CD14-positive monocyte (primary cell): ENCODE data around the gene WTAP. TPM values are rescaled to one million over a fixed set of nuclear protein-coding genes. Genes with fewer than 3 reads are reported as not detected.

Source experiments
- DNase-seq, 3 donors: peaks; one replicate each; pipeline ENCODE4 v3.0.0-alpha.2; 2011 to 2022
- H2AFZ ChIP-seq: 2 replicates; pipeline ENCODE4 v1.6.0; 2012; ENCODE audit warnings: mild to moderate bottlenecking, low read depth, low read length, inconsistent platforms; ENCODE audit not compliant: insufficient read depth, poor library complexity, severe bottlenecking
- H3K27ac ChIP-seq, 2 donors: 1 replicate in 1 of 2; 2 replicates in 1 of 2; pipeline ENCODE4 v1.5.1; 2012 to 2013; ENCODE audit warnings: low read length in 2 of 2, control low read depth in 1 of 2, inconsistent platforms in 1 of 2, low read depth in 1 of 2, mild to moderate bottlenecking in 1 of 2
- H3K27me3 ChIP-seq, 2 donors: one replicate each; pipeline versions ENCODE4 v1.6.0 to v1.6.1; 2011 to 2013; ENCODE audit warnings: low read length in 2 of 2; ENCODE audit not compliant: control insufficient read depth in 2 of 2, insufficient read depth in 2 of 2
- H3K36me3 ChIP-seq, 2 donors: replicated peaks in 1 of 2; 1 replicate in 1 of 2; 2 replicates in 1 of 2; pipeline versions ENCODE4 v1.5.1 to v1.6.1; 2012 to 2013; ENCODE audit warnings: low read length in 2 of 2, control low read depth in 1 of 2, inconsistent platforms in 1 of 2, mild to moderate bottlenecking in 1 of 2; ENCODE audit not compliant: insufficient read depth in 2 of 2, control insufficient read depth in 1 of 2
- H3K4me1 ChIP-seq, 2 donors: 1 replicate in 1 of 2; 2 replicates in 1 of 2; pipeline versions ENCODE4 v1.5.1 to v1.6.1; 2012 to 2013; ENCODE audit warnings: low read length in 2 of 2, control low read depth in 1 of 2, inconsistent platforms in 1 of 2, mild to moderate bottlenecking in 1 of 2, moderate library complexity in 1 of 2; ENCODE audit not compliant: insufficient read depth in 2 of 2, control insufficient read depth in 1 of 2
- H3K4me2 ChIP-seq: replicated peaks from 2 replicates; pipeline ENCODE3; 2012; ENCODE audit warnings: low read length, moderate library complexity, mild to moderate bottlenecking; ENCODE audit not compliant: poor library complexity, severe bottlenecking; ENCODE audit errors: extremely low read depth
- H3K4me3 ChIP-seq, 3 experiments: fragments of 200-600 bp in 1 of 3; sonication (generic) in 1 of 3; replicated peaks in 1 of 3; 1 replicate in 2 of 3; 2 replicates in 1 of 3; pipeline ENCODE4 v1.5.1; 2011 to 2013; ENCODE audit warnings: low read length in 3 of 3, mild to moderate bottlenecking in 3 of 3, control low read depth in 2 of 3, low read depth in 2 of 3, inconsistent platforms in 1 of 3, moderate library complexity in 1 of 3
- H3K79me2 ChIP-seq: 2 replicates; pipeline ENCODE4 v1.6.0; 2012; ENCODE audit warnings: mild to moderate bottlenecking, control low read depth, inconsistent platforms, low read length, moderate library complexity; ENCODE audit not compliant: insufficient read depth
- H3K9ac ChIP-seq: 2 replicates; pipeline ENCODE4 v1.6.0; 2017; ENCODE audit warnings: low read length, mild to moderate bottlenecking; ENCODE audit not compliant: insufficient read depth, poor library complexity, severe bottlenecking
- H3K9me3 ChIP-seq, 2 donors: replicated peaks in 1 of 2; 1 replicate in 1 of 2; 2 replicates in 1 of 2; pipeline versions ENCODE4 v1.5.1 to v1.6.1; 2012 to 2013; ENCODE audit warnings: low read length in 2 of 2, control low read depth in 1 of 2; ENCODE audit not compliant: control insufficient read depth in 1 of 2, insufficient read depth in 1 of 2
- H4K20me1 ChIP-seq: 2 replicates; pipeline ENCODE4 v1.6.0; 2012; ENCODE audit warnings: mild to moderate bottlenecking, low read length, control low read depth, moderate library complexity; ENCODE audit not compliant: insufficient read depth
- H3K27ac Mint-ChIP-seq, 7 donors: one replicate each; pipeline ENCODE4 v1.8.0; 2020; ENCODE audit warnings: mild to moderate bottlenecking in 7 of 7, mixed read lengths in 7 of 7, moderate library complexity in 6 of 7, inconsistent platforms in 2 of 7
- H3K27me3 Mint-ChIP-seq, 3 donors: one replicate each; pipeline ENCODE4 v1.8.0; 2021 to 2022; ENCODE audit warnings: low read depth in 3 of 3, mild to moderate bottlenecking in 3 of 3, mixed read lengths in 3 of 3, moderate library complexity in 3 of 3, inconsistent platforms in 1 of 3
- H3K36me3 Mint-ChIP-seq, 2 donors: one replicate each; pipeline ENCODE4 v1.8.0; 2020; ENCODE audit warnings: mixed read lengths in 2 of 2, inconsistent platforms in 1 of 2, mild to moderate bottlenecking in 1 of 2
- H3K4me1 Mint-ChIP-seq: one replicate; pipeline ENCODE4 v1.8.0; 2020; ENCODE audit warnings: mild to moderate bottlenecking, mixed read lengths
- H3K4me3 Mint-ChIP-seq, 2 donors: one replicate each; pipeline ENCODE4 v1.8.0; 2020; ENCODE audit warnings: mild to moderate bottlenecking in 2 of 2, mixed read lengths in 2 of 2, moderate library complexity in 1 of 2
- H3K9me3 Mint-ChIP-seq, 7 donors: one replicate each; pipeline ENCODE4 v1.8.0; 2020 to 2022; ENCODE audit warnings: mixed read lengths in 7 of 7, mild to moderate bottlenecking in 6 of 7, moderate library complexity in 6 of 7, inconsistent platforms in 2 of 7
- WGBS: methylation state at CpG from one replicate; pipeline ENCODE4 v1.1.5; 2013; ENCODE audit warnings: missing lambda C conversion rate; ENCODE audit not compliant: insufficient coverage; 5-methylcytosine and 5-hydroxymethylcytosine counted together
- intact Hi-C, 2 donors: fragments of 100-400 bp; cut with micrococcal nuclease; formaldehyde crosslinking; loops; one replicate each; pipeline versions ENCODE4 v1.15.0 to v1.15.1; 2023
- polyA plus RNA-seq, 3 donors: library from polyadenylated mRNA; depleted of rRNA in 1 of 3; unstranded in 2 of 3; stranded (reverse) in 1 of 3; fragments of 300-500 nt in 2 of 3; fragments of >200 nt in 1 of 3; fragmentation: Illumina TruSeq in 2 of 3; gene quantifications; 1 replicate in 2 of 3; 2 replicates in 1 of 3; pipeline ENCODE4 v1.2.3, GENCODE V29; 2012 to 2021
- TF ChIP-seq, protein P1 (sequence below): fragments of 200-600 bp; IDR thresholded peaks from one replicate; pipeline ENCODE4 v1.8.0; 2022; ENCODE audit warnings: antibody characterized with exemption, mild to moderate bottlenecking

WTAP gene
- polyA plus RNA-seq, 3 donors, result 50.8 to 95.9 (median 94.7) TPM

- Mint-ChIP-seq H3K27me3 (no peaks in the 10 kb centered on the region), H3K36me3 (peaks cover 29 to 34% of the 10 kb centered on the region in 2 donors), H3K4me1 (peaks cover 19% of the 10 kb centered on the region), H3K4me3 (no peak overlapping the region), H3K9me3 (peaks cover 0 to 3% (median 1%) of the 10 kb centered on the region in 7 donors), H3K27ac (peak overlapping the region in 4 of 7 donors; percentile 24 to 78 (median 51))
- no CpG with 5 or more reads among the region's 8 CpGs for WGBS
- DNase-seq, result peak in 2 of 3 donors; percentile 10 to 35
- no peaks in the 10 kb centered on the region for H4K20me1 ChIP-seq
- peaks cover 18 to 21% of the 10 kb centered on the region in 2 donors for H3K4me1 ChIP-seq
- peak overlapping the region; percentile 46 for H2AFZ ChIP-seq
- H3K9me3 ChIP-seq, result no peaks in the 10 kb centered on the region
- H3K27me3 ChIP-seq, result no peaks in the 10 kb centered on the region
- H3K36me3 ChIP-seq, result peaks cover 23 to 32% of the 10 kb centered on the region in 2 donors
- H3K27ac ChIP-seq, result no peak overlapping the region
- no peak overlapping the region for H3K4me3 ChIP-seq
- H3K79me2 ChIP-seq, result no peaks in the 10 kb centered on the region
- H3K9ac ChIP-seq, result no peak overlapping the region
- H3K4me2 ChIP-seq, result no peak overlapping the region
- TF ChIP-seq, protein P1, sequence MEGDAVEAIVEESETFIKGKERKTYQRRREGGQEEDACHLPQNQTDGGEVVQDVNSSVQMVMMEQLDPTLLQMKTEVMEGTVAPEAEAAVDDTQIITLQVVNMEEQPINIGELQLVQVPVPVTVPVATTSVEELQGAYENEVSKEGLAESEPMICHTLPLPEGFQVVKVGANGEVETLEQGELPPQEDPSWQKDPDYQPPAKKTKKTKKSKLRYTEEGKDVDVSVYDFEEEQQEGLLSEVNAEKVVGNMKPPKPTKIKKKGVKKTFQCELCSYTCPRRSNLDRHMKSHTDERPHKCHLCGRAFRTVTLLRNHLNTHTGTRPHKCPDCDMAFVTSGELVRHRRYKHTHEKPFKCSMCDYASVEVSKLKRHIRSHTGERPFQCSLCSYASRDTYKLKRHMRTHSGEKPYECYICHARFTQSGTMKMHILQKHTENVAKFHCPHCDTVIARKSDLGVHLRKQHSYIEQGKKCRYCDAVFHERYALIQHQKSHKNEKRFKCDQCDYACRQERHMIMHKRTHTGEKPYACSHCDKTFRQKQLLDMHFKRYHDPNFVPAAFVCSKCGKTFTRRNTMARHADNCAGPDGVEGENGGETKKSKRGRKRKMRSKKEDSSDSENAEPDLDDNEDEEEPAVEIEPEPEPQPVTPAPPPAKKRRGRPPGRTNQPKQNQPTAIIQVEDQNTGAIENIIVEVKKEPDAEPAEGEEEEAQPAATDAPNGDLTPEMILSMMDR, result no peak
- intact Hi-C loops, result no loop called here
Observed at GRCh38 chr6:159801935-159802334, 74.6 kb downstream of the WTAP start.

DNA sequence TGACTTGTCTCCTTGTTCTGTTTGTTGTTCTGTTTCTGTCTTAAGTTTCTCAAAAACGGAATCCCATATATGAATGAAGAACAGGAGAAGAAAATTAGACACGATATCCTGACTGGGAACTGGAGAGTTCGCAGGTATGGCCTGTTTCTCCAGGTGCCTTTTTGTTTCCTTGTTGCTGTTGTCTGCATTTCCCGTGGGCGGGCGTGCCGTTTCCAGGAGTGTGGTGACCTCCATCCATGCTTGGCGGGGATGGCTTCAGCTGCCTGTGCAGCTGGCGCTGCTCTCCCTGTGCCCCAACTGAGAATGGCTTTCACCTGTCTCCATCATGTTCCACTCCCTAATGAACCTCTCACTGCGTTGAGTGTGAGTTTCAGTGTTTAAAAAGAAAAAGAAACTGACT, 77.2 kb downstream of the WTAP start:
- Mint-ChIP-seq H3K4me1 (peaks cover 19% of the 10 kb centered on the region), H3K4me3 (no peak overlapping the region), H3K27ac (peak overlapping the region in 1 of 7 donors; percentile 6), H3K27me3 (no peaks in the 10 kb centered on the region), H3K36me3 (peaks cover 5 to 8% of the 10 kb centered on the region in 2 donors), H3K9me3 (peaks cover 0 to 3% (median 0%) of the 10 kb centered on the region in 7 donors)
- intact Hi-C loops, result no loop called here
- H3K79me2 ChIP-seq, result no peaks in the 10 kb centered on the region
- DNase-seq, result no peak
- 98% methylated on average over 7 of the region's 10 CpGs for WGBS
- H3K4me1 ChIP-seq, result peaks cover 18 to 21% of the 10 kb centered on the region in 2 donors
- TF ChIP-seq, protein P1, result no peak
- no peaks in the 10 kb centered on the region for H3K27me3 ChIP-seq
- H3K9me3 ChIP-seq, result no peaks in the 10 kb centered on the region
- H3K36me3 ChIP-seq, result peaks cover 2 to 6% of the 10 kb centered on the region in 2 donors
- no peak overlapping the region for H3K4me2 ChIP-seq
- no peak overlapping the region for H3K4me3 ChIP-seq
- no peak overlapping the region for H2AFZ ChIP-seq
- H3K27ac ChIP-seq, result no peak overlapping the region
- no peak overlapping the region for H3K9ac ChIP-seq
- no peaks in the 10 kb centered on the region for H4K20me1 ChIP-seq
